Ureter (tissue), 1 donor: ENCODE results near the gene PTPRM. TPM values are rescaled to one million over a fixed set of nuclear protein-coding genes. Genes with fewer than 3 reads are reported as not detected.

Source experiments
- DNase-seq: peaks from one replicate; pipeline ENCODE4 v3.0.0-alpha.2; 2020; ENCODE audit warnings: low spot score
- total RNA-seq: library from RNA; stranded (reverse); gene quantifications from one replicate; pipeline ENCODE4 v1.2.4, GENCODE V29; 2023
- donor health status: DM: yes; HTN: yes; CAD: no.

The PTPRM gene
- total RNA-seq, result 148 TPM

DNA sequence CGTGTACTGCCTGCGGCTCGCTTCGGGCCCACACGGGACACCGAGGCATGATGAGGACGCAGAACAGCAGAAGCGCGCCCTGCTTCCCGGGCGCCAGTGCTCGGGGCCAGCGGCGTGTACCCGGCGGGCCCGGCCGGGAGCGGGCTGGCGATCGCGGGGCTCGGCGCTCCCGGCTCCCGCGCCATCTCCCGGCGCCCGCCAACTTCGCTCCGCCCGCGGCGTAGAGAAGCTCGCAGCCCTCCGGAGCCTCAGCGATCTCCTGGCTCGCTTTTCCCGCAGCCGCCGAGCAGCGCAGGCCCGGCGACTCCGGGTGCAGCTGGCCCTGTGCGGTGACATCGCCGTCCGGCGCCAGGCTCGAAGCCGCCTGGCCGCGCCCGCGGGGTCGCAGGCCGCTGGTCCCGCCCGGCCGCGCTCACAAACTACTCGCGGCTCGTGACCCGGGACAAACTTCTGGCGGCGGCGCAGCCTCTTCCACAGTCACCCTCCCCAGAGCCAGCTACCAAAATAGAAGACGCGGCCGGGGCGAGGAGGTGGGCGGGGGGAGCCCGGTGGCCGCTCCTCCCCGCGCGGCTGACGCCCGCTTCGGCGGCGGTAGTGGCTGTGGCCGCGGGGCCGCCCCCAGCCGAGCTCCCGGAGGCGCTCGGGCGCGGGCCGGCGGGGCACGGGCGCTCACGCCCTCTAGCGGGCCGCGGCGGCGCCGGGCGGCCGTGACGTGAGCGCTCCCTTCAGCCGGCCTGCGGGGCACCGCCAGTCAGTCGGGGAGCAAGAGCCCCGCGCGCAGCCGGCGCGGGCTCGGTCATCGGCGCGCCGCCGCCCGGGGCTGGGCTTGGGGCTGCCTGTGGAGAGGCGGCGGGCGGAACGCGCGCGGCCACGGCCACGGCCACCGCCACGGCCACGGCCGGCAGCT, at the start of gene PTPRM:
PTPRM (plus strand) TSS at position 750 of the 907 bp plus-strand sequence. CDS start 503 bp downstream, outside the sequence.
- peak; percentile 89 for DNase-seq

DNA sequence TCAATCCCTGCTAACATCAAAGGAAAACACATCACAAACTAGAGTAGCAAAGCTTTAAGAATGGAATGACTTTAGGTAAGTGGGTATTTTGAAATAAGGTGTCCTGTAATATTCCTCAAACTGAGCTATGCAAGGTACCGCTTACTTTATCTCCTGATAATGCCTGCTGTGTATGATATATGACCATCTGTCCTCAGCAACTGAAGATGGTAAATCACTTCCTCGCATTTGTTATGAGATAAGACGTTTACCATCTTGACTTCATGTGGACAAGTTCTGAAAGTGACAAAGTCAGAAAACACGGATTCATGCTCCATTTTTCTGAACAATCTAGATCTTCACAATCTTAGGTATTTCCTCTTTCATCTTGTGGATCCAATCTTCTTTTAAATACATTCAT, 49.3 kb upstream of the PTPRM start:
- no peak for DNase-seq

DNA sequence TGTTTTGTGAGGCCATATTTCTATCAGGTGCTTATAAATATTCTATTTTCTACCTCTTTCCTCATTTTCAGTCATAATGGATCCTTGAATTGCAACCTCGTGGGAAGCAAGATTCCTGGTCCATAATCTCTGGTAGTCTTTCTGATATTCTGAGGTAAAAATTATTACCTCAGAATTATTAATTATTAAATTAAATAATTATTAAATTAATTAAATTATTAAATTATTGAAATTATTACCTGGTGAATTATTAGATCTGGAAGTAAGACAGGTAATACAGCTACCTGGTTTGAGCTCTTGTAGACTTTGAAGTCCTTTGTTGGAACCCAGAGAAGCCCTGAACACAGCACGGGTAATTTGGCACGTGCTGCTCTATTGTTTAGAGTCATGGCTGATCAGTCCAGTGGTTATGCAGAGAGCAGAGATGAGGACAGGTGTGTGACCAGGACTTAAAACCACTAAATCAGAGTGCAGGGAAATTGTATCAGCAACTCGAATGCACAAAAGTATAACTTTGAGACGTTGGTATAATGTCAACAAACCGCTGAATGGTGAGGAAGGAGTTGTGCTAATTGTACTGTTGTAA, 46.8 kb upstream of the PTPRM start:
- DNase-seq, result no peak

DNA sequence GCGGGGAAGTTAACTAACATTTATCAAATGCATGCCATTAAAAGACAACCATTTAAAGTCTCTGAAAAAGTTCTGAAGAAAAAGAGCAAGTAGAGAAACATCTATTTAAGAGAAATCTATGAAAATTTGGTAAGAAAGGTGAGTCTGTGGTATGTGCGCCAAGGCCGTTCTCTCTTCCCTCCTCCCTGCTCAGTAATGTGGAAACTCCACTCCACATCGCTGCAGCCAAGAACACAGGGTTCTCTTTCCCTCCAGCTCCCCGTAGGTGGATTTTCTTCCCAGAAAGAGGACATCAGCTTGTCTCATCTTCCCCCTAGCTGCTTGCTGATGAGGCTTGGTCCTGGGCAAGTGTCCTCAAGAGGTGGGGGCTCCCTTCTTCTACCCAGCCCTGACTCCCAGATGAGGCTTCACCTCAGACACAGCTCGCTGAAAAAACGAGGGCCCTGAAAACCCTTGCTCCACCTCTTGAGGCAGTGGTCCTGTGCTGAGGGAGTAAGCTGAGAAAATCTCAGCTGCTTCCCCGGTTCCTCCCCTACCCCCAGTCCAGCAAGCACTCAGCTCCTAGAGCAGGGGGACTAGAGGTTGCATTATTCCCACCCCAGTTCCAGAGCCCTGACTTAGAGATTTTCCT, 45.8 kb upstream of the PTPRM start:
- no peak for DNase-seq

DNA sequence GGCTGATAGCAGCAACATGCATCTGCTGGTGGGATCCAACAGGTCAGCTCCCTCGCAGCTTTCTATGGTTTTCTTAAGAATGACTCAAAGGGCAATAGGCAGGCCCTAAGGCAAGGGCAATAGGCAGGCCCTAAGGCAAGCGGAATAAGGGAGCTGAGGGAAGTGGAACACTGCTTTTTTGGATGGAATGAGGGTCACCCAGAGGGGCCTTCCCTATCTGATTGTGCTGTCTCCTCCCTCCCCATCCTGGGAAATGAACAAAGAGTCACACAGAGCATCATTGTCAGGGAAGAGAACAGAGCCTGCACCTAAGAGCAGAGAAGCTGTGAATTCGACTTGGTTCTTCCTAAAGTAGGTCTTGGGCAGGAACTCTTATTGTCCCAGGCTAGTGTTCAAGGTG, 43.3 kb upstream of the PTPRM start:
- DNase-seq, result no peak

DNA sequence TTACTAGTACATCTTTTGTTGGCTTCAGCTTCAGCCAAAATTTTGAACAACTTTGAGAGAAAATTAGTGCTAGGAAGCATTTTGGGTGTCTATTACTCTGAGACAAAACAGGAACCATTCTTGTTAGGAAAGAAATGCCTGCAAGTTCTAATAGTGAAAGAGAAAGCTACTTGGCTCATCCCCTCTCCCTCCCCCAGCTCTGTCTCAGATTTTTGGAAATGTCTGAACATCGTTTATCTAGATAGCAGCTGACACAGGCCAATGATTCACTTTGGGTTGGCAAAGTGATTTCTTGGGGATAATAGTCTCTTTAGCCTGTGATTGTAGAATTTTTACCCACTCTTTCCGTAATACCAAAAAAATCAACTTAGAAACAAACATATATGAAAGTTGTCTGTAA, 42.3 kb upstream of the PTPRM start:
- no peak for DNase-seq

DNA sequence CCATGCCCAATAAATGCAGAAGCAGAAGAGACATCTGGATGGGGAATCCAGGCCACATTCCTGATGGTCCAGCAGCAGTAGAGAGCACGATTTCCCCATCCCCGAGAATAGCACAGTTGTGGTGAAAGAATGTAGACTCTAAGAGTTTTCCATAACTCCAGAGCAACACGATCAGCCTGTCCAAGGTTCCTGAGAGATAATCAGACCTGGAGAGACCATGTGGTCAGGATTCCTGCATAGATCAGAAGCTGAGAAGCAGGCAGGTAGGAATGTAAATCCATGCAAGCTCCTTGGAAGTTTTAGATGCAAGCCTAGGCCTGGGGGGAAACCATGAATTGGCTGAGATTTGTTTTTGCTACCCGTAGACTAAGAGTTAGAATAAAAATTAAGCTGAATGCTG, 34.2 kb upstream of the PTPRM start:
- no peak for DNase-seq

DNA sequence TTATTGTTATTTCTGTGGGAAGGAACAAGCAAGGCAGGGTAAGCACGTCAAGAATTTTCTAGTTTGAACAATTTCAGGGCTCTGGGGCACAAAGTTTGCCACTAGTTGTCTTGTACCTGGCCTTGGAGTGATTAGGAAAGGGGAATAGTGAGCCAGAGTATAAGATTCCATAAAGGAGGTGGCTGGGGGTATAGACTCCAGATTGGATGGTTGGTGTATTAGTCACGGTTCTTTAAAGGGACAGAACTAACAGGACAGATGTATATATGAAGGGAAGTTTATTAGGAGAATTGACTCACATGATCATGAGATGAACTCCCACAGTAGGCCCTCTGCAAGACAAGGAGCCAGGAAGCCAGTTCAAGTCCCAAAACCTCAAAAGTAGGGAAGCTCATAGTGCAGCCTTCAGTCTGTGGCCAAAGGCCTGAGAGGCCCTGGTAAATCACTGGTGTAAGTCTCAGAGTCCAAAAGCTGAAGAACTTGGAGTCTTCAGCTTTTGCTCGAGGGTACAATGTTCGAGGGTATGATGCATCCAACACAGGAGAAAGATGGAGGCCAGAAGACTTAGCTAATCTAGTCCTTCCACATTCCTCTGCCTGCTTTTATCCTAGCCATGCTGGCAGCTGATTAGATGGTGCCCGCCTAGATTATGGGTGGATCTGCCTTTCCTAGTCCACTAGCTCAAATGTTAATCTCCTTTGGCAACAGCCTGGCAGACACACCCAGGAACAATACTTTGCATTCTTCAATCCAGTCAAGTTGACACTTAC, 31.5 kb upstream of the PTPRM start:
- DNase-seq, result no peak

DNA sequence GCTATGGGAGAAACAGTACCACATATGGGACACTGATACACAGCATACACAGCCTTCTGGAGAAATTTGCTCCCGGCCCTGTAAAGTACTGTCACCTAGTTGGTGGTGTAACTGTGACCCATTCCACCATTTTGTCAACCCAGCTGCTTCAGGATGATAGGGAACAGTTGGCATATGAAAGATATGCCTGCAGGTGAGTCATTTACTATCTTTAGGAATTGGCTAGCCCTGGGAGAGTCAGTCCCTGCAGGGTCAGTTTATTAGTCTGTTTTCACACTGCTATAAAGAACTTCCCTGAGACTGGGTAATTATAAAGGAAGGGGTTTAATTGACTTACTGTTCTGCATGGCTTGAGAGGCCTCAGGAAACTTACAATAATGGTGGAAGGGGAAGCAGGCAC, 30.0 kb upstream of the PTPRM start:
- DNase-seq, result no peak

DNA sequence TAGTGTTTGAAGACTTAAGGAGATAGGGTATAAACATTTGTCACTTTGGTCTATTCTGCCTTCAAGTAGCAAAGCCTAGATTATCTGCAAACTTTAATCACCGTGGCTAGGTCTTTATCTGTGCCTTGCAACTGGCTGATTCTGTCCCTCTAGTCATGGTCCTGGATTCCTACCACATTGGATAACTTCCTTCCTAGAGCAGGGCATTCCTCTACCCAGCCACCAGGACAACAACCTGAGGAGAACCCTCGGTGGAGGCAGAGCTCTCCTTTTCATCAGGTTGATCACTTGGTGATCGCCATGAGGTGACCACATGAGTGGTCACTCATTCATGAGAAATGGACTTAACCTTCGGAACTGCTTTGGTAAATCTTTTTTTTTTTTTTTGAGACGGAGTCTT, 25.3 kb upstream of the PTPRM start:
- no peak for DNase-seq

DNA sequence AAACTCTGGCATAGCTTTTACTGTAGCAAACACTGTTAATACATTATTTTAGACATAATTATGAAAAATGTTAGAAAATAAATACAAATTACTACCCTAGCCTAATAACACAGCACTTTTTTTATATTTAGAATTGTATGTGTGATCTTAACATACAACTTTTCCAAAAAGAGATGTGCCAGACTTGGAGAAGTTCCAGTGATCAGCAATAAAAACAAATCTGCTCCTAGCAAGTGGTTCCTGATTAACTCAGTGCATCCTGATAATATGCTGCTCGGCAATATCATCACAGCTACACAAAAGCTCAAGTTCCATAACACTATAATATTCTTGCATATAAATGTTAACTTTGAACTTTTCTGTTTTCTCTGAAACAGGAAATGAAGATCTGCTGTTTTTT, 22.4 kb upstream of the PTPRM start:
- DNase-seq, result no peak

DNA sequence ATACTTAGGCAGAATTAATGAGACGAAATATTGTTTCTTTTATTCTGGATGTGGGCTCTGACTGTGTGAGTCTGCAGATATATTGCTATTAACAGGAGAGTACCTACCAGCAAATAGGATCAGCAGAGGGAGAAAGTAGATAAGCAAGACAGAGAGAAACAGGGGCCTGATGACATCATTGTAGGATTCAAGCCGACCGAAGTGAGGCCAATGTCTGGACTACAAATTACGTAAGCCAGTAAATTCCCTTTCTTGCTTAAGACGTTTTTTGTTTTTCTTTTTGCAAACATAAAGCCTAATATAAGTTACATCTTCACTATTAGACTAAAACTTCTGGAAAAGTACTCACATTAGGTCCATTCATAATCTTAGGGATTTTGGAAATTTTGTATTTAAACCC, 21.4 kb upstream of the PTPRM start:
- DNase-seq, result no peak

DNA sequence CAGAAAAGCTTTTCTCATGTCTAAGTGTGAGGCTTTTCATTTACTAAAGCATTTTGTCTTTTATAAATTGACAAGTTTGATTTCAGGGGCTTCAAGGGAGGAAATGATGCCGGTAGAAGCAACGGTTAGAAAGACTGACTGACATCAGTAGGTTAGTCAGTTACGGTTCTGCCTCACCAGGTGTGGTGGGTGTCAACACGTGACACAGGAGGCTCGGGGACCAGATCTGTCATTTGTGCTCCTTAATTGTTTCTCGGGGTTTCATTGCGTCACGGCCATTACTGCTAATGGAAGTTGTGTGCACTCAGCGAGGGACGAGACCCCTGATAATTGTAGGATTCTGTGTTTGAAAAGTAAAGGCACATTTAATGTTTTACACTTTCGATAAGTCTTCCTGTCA, 18.9 kb upstream of the PTPRM start:
- DNase-seq, result no peak

DNA sequence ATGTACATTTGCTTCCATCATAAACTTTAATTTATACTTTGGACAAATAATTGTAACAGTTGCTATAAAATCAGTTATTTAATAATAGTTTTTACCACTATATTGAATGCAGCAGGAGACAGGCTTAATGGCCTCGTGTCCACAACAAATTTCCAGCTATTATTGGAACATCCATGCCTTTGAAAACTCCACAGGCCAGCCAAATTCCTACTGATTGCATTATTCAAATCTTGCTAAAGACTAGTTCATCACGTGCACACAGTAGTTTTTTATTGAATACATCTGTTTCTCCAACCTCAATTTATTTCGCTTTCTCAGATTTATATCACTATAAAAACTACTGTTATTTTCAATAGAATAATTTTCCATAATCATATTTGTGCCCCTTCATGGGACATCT, 18.4 kb upstream of the PTPRM start:
- DNase-seq, result no peak

DNA sequence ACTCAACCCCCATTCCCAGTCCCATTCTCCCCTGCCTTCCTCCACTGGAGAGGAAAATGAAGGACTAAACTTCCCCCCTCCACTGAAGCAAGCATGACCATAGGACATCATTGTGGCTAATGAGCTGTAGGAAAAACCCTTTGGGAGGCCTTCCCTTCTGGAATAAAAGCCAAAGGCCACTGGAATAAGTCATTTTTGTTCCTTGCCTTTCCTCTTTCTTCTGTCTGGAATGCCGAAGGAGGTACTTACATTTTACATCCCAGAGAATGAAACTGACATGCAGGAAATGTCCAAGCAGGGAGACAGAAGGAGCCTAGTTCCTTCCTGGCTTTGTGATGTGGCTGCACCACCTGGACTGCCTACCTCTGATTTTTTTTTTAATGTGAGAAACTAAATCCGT, 9.1 kb upstream of the PTPRM start:
- DNase-seq, result no peak

DNA sequence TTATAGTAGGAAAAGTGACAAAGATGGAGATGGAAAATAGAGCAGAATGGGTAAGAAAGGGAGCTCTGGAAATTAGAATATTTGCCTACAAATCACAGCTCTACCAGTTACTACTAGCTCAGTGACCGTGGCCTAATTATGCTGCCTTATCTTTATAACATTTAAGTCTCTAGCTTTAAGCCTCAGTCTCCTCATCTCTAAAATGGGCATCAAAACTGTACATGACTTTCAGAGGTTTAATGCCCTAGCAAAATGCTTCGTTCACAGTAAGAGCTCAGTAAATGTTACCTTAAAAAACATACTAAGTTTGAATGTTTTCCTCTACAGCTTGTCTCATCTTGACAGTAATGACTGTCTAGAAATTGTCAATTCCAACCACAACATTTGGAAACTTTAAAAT, 8.3 kb upstream of the PTPRM start:
- DNase-seq, result no peak

DNA sequence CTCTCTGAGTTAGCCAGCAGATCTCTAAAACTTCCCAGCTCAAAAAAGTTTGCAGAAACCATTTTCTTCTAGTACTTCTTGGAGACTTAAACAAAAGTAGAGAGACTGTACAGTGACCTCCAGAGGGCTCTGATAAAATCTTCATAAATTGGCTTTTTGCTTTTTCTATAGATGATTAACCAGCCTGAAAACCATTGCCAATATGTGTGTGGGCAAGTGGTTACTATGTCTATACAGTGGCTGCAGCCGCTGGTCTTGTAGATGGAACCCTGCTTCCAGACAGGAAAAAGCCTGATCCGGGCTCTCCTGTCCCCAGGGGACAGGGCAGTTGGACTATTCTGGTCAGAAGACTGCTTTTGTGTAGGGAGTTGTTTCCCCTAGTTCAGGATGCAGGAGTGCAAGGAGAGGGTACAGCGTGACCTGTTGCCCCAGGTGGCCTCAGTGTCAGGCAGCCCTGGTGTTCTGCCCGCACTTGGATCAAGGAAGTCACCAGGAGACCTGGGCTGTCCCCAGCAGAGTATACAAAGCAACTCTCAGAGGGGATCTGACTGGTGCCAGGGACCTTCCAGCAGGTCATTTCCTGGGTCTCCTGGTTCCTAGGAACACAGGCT, 7.3 kb upstream of the PTPRM start:
- DNase-seq, result no peak

DNA sequence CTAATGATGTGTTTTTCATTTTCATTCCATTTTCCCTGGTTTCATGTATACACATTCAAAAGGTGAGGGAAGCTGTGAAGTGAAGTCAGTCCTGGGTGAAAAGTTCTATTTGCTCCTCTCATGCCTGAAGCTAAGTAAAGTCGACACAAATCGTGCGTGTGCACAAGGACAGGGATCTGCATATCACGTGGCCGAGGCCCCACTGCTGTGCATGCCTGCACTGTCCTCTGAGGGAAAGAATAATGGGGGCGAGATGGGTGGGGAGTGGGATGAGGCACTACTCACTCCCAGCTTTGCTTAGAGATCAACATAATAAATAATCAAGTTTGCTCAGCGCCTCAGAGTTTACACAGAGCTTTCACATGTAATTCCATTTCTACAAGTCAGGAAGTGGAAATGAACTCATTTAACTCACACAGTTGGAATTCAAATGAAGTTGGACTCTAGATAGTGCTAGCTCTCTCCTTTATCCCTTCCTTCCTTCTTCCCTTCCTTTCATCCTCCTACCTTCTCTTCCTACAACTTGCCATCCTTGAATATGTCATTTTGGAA, 5.1 kb upstream of the PTPRM start:
- no peak for DNase-seq

DNA sequence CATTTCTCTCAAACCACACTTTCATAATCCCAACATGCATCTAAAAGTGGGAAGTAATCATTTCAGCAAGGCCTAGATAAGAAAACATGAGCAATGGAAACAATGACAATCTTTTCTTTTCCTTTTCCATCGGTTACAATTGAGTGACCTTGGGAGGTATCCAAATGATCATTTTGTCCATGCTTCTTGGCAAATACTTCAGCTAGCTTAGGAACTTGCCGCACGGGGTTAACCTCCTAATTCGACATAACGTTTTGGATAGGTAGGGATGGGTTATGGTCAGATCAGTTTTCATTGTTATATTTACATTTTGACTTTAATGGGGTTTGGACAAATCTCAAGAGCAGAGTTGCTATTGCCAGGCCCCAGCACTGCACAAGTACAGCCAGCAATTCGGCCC, 4.6 kb upstream of the PTPRM start:
- DNase-seq, result no peak

DNA sequence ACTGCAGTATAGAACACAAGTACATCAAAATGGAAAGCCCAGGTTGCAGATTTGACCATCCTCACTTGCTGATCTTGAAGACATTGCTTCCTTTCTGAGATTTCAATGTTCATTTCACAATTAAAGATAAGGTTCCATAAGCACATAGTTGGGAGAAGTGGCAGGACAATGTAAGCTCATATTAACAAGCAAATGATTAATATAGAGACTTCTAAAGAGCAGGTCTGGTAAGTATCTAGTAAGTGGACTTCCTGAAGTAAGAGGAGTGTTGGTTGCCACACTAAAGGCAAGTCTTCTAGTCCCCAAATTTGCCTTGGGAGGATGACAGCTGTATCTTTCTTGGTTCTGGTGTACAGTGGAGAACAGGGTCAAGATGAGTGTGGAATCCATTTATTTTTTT, 1.4 kb upstream of the PTPRM start:
- DNase-seq, result no peak

DNA sequence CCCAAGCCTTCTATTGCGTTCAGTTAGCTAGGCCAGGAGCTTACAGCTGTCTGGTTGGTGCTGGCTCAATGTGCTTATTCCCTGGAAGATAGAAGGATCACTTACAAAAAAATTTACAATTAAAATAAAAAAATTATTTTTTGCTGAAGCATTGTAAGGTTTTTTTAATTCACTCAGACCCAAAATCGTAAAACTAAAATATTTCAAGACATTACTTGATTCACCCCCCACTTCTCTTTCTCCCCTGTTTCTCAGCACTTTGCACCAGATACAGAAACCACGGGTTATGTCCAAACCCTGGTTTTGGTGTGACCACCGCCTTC, 911 bp upstream of the PTPRM start:
- no peak for DNase-seq
